Activated T-cell treated with anti-CD3 and anti-CD28 coated beads, Interleukin-2, amount 50 U/mL, for 72 hours (primary cell): ENCODE data around the gene NELFA. TPM values are rescaled to one million over a fixed set of nuclear protein-coding genes. Genes with fewer than 3 reads are reported as not detected.

Source experiments
- ATAC-seq, 2 donors: fragments of 150-1000 bp; cut with Tn5 transposase; replicated peaks in 1 of 2; 2 replicates each; pipeline ENCODE4 v1.10.0; 2021; ENCODE audit warnings: moderate library complexity in 2 of 2, mild to moderate bottlenecking in 1 of 2
- DNase-seq, 2 donors: peaks; one replicate each; pipeline ENCODE4 v3.0.0; 2021 to 2022; ENCODE audit warnings: mixed read lengths in 1 of 2
- H3K27ac Mint-ChIP-seq: one replicate; pipeline ENCODE4 v1.8.0; 2022; ENCODE audit warnings: mild to moderate bottlenecking, moderate library complexity, mixed read lengths
- H3K27me3 Mint-ChIP-seq: one replicate; pipeline ENCODE4 v1.8.0; 2022; ENCODE audit warnings: low read depth, mixed read lengths
- H3K36me3 Mint-ChIP-seq, 2 donors: one replicate each; pipeline ENCODE4 v1.8.0; 2022; ENCODE audit warnings: mixed read lengths in 2 of 2, mild to moderate bottlenecking in 1 of 2; ENCODE audit not compliant: insufficient read depth in 2 of 2
- H3K4me1 Mint-ChIP-seq: one replicate; pipeline ENCODE4 v1.8.0; 2022; ENCODE audit warnings: low read depth, mixed read lengths
- H3K4me3 Mint-ChIP-seq, 2 donors: one replicate each; pipeline ENCODE4 v1.8.0; 2022; ENCODE audit warnings: mild to moderate bottlenecking in 2 of 2, mixed read lengths in 2 of 2, moderate library complexity in 2 of 2
- H3K9me3 Mint-ChIP-seq, 2 donors: one replicate each; pipeline ENCODE4 v1.8.0; 2022; ENCODE audit warnings: mixed read lengths in 2 of 2
- total RNA-seq, 2 donors: library from RNA; stranded (reverse); gene quantifications; one replicate each; pipeline ENCODE4 v1.2.3, GENCODE V29; 2022

The NELFA gene
- total RNA-seq, 2 donors from 2014 or later, result 40.8 to 57.4 TPM

- Mint-ChIP-seq H3K27me3 (no peaks in the 10 kb centered on the region), H3K36me3 (peaks cover 7 to 32% of the 10 kb centered on the region in 2 donors), H3K9me3 (no peaks in the 10 kb centered on the region), H3K27ac (peak overlapping the region; percentile 6), H3K4me1 (no peaks in the 10 kb centered on the region), H3K4me3 (no peak overlapping the region)
- DNase-seq (no peak), ATAC-seq (no peak)
Observed at GRCh38 chr4:1979477-1980196, 29.1 kb downstream of the NELFA start.

- Mint-ChIP-seq H3K27me3 (no peaks in the 10 kb centered on the region), H3K9me3 (no peaks in the 10 kb centered on the region), H3K27ac (no peak overlapping the region), H3K4me1 (no peaks in the 10 kb centered on the region), H3K36me3 (peaks cover 7 to 37% of the 10 kb centered on the region in 2 donors), H3K4me3 (no peak overlapping the region)
- no peak for DNase-seq
- no peak for ATAC-seq
Observed at GRCh38 chr4:1978741-1979476, 29.9 kb downstream of the NELFA start.

GRCh38 chr4:1978226-1978625, 30.5 kb downstream of the NELFA start:
- H3K36me3 Mint-ChIP-seq, result peaks cover 7 to 40% of the 10 kb centered on the region in 2 donors
- H3K9me3 Mint-ChIP-seq, result no peaks in the 10 kb centered on the region
- DNase-seq, result no peak
- H3K4me3 Mint-ChIP-seq, result no peak overlapping the region
- no peaks in the 10 kb centered on the region for H3K27me3 Mint-ChIP-seq
- no peak overlapping the region for H3K27ac Mint-ChIP-seq
- ATAC-seq, result no peak
- no peaks in the 10 kb centered on the region for H3K4me1 Mint-ChIP-seq

- no peak for DNase-seq
- Mint-ChIP-seq H3K9me3 (no peaks in the 10 kb centered on the region), H3K4me3 (no peak overlapping the region), H3K27me3 (no peaks in the 10 kb centered on the region), H3K36me3 (peaks cover 7 to 39% of the 10 kb centered on the region in 2 donors), H3K27ac (no peak overlapping the region), H3K4me1 (no peaks in the 10 kb centered on the region)
- ATAC-seq, result no peak
Observed at GRCh38 chr4:1976416-1977352, 32.1 kb downstream of the NELFA start.

- H3K27ac Mint-ChIP-seq, result no peak overlapping the region
- DNase-seq (no peak), ATAC-seq (no peak)
- H3K4me3 Mint-ChIP-seq, result no peak overlapping the region
- peaks cover 7 to 34% of the 10 kb centered on the region in 2 donors for H3K36me3 Mint-ChIP-seq
- no peaks in the 10 kb centered on the region for H3K4me1 Mint-ChIP-seq
- H3K9me3 Mint-ChIP-seq, result no peaks in the 10 kb centered on the region
- no peaks in the 10 kb centered on the region for H3K27me3 Mint-ChIP-seq
Observed at GRCh38 chr4:1975880-1976279, 32.9 kb downstream of the NELFA start.

GRCh38 chr4:1975391-1975801, 33.4 kb downstream of the NELFA start:
- H3K4me3 Mint-ChIP-seq, result no peak overlapping the region
- no peaks in the 10 kb centered on the region for H3K9me3 Mint-ChIP-seq
- H3K27me3 Mint-ChIP-seq, result no peaks in the 10 kb centered on the region
- no peak overlapping the region for H3K27ac Mint-ChIP-seq
- H3K4me1 Mint-ChIP-seq, result no peaks in the 10 kb centered on the region
- no peak for DNase-seq
- H3K36me3 Mint-ChIP-seq, result peaks cover 7 to 35% of the 10 kb centered on the region in 2 donors
- ATAC-seq, result peak in 1 of 2 donors; percentile 9

GRCh38 chr4:1974840-1975239, 33.9 kb downstream of the NELFA start:
- Mint-ChIP-seq H3K36me3 (peaks cover 7 to 38% of the 10 kb centered on the region in 2 donors), H3K4me1 (no peaks in the 10 kb centered on the region), H3K9me3 (no peaks in the 10 kb centered on the region), H3K4me3 (no peak overlapping the region), H3K27me3 (no peaks in the 10 kb centered on the region), H3K27ac (no peak overlapping the region)
- ATAC-seq (no peak), DNase-seq (no peak)

- H3K36me3 Mint-ChIP-seq, result peaks cover 4 to 39% of the 10 kb centered on the region in 2 donors
Observed at GRCh38 chr4:1973661-1974060, 35.1 kb downstream of the NELFA start.

GRCh38 chr4:1973218-1973617, 35.6 kb downstream of the NELFA start:
- DNase-seq, result no peak
- Mint-ChIP-seq H3K36me3 (peaks cover 4 to 41% of the 10 kb centered on the region in 2 donors), H3K27me3 (no peaks in the 10 kb centered on the region), H3K9me3 (no peaks in the 10 kb centered on the region), H3K4me1 (no peaks in the 10 kb centered on the region), H3K4me3 (no peak overlapping the region), H3K27ac (no peak overlapping the region)
- no peak for ATAC-seq

More at GRCh38 chr4:1973661-1974060, 35.1 kb downstream of the NELFA start:
- no peak overlapping the region for H3K4me3 Mint-ChIP-seq
- H3K4me1 Mint-ChIP-seq, result no peaks in the 10 kb centered on the region
- no peaks in the 10 kb centered on the region for H3K9me3 Mint-ChIP-seq
- no peaks in the 10 kb centered on the region for H3K27me3 Mint-ChIP-seq
- ATAC-seq (no peak), DNase-seq (no peak)
- H3K27ac Mint-ChIP-seq, result no peak overlapping the region

- Mint-ChIP-seq H3K4me1 (no peaks in the 10 kb centered on the region), H3K27me3 (no peaks in the 10 kb centered on the region), H3K27ac (no peak overlapping the region), H3K4me3 (no peak overlapping the region), H3K36me3 (peaks cover 5 to 46% of the 10 kb centered on the region in 2 donors), H3K9me3 (no peaks in the 10 kb centered on the region)
- DNase-seq, result no peak
- ATAC-seq, result no peak
Observed at GRCh38 chr4:1972414-1972813, 36.4 kb downstream of the NELFA start.

- no peak overlapping the region for H3K4me3 Mint-ChIP-seq
- peak overlapping the region; percentile 22 for H3K27ac Mint-ChIP-seq
Observed at GRCh38 chr4:1971456-1972200, 37.1 kb downstream of the NELFA start.

GRCh38 chr4:1970926-1971325, 37.8 kb downstream of the NELFA start:
- no peak for ATAC-seq
- peaks cover 3 to 49% of the 10 kb centered on the region in 2 donors for H3K36me3 Mint-ChIP-seq
- DNase-seq, result no peak
- H3K27me3 Mint-ChIP-seq, result no peaks in the 10 kb centered on the region
- no peaks in the 10 kb centered on the region for H3K9me3 Mint-ChIP-seq
- no peaks in the 10 kb centered on the region for H3K4me1 Mint-ChIP-seq
- H3K27ac Mint-ChIP-seq, result peak overlapping the region; percentile 11
- no peak overlapping the region for H3K4me3 Mint-ChIP-seq

More at GRCh38 chr4:1971456-1972200, 37.1 kb downstream of the NELFA start:
- H3K4me1 Mint-ChIP-seq, result no peaks in the 10 kb centered on the region
- no peak for DNase-seq
- H3K36me3 Mint-ChIP-seq, result peaks cover 5 to 47% of the 10 kb centered on the region in 2 donors
- no peaks in the 10 kb centered on the region for H3K27me3 Mint-ChIP-seq
- H3K9me3 Mint-ChIP-seq, result no peaks in the 10 kb centered on the region
- no peak for ATAC-seq
